C4-2B (cell line): ENCODE results near the gene SGMS2.

Source experiments
- CTCF ChIP-seq: fragments of 450-650 bp; conservative IDR thresholded peaks from 2 replicates; pipeline ENCODE4 v1.5.1; 2017; ENCODE audit warnings: mild to moderate bottlenecking
- ZFX ChIP-seq: fragments of 450-650 bp; IDR thresholded peaks from 2 replicates; pipeline ENCODE4 v1.6.1; 2017

GRCh38 chr4:107863416-107863815 is 38.7 kb downstream of the SGMS2 start:
- no peak for TF ChIP-seq CTCF
- TF ChIP-seq ZFX, result no peak
